Superior temporal gyrus (tissue), 1 donor: Measurements from ENCODE around the gene SCT.

ENCODE experiments used
- DNase-seq: peaks from one replicate; pipeline ENCODE4 v3.0.0-alpha.2; 2016; ENCODE audit errors: extremely low spot score

SCT gene

DNA sequence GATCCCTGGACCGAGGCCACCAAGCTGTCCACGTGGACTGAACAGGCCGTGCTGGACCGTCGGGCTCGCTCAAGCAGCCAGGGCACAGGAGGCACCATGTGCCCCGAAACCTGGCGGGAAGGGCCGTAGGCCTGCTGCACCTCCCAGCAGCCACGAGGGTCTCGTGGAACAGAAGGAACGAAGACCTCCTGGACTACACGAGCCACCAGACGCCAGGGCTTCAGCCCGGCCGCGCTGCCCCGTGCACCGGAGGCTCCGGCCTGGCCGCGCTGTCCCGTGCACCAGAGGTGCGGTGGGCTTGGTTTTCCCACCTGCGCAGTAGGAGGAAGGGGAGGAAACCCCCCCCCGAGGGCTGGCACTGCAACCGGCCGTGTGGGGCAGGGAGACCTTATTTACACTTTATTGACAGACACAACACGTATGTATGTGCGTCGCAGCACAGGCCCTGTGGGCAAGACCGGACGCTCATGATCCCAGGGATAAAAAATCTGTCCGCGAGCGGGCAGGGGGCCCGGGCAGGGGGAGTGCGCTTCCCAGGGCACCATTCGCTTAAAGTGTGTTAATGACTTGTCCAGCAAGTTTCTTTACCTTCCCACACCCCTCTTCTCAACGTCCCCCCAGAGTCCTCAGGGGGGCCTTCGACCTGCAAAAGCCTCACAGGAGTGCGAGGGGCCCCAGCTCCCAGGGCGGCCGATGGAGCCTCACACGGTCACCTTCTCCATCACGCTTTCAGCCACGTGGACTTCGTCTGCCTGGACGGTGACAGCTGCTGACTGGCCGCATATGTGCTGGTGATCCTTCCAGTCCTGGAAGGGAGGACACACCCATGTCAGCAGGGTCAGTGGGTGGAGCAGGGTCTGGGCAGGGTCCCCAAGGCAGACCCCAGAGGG, 17.1 kb upstream of the SCT start:
- DNase-seq, result no peak

DNA sequence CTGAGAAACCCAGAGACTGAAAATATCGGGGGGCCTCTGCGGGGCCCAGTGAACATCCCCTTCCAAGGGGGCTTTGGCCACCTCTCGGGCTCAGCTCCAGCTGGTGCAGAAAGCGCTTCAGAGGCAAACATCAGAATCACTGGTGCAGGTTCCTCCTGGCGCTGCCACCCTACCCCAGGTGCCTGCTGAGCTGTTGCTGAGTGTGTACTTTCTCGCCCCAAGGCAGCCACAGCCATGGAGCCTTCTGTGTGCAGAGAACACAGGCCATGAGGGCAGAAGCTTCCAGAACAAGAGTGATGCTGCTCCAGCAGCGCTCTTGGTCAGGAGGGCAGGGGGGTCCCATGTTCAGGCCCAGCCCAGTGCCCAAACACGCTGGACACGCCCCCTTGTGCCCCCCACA, 16.4 kb upstream of the SCT start:
- no peak for DNase-seq

DNA sequence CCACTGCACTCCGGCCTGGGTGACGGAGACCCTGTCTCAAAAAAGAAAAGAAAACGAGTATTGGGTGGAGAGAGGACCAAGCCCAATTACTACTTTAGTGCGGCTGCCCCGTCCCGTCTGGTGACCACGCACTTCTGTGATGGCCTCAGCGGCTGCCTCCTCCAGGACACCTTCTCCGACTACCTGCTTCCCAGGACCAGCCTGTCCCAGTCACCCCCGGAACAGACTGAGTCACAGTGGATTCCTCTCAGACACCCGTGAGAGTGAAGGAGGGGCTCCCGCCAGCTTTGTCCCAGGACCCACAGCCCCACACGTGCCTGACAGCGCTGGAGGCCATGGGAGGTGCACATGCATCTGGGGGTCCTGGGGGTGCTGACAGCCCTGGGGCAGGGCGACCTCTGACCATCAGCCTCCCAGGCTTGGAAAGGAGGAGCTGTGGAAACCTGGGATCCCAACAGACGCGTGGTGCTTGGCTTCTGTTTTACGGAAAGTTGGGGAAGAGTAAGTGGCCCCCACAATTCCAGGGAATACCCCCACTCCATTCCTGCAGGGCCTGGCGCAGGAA, 14.9 kb upstream of the SCT start:
- DNase-seq, result no peak

DNA sequence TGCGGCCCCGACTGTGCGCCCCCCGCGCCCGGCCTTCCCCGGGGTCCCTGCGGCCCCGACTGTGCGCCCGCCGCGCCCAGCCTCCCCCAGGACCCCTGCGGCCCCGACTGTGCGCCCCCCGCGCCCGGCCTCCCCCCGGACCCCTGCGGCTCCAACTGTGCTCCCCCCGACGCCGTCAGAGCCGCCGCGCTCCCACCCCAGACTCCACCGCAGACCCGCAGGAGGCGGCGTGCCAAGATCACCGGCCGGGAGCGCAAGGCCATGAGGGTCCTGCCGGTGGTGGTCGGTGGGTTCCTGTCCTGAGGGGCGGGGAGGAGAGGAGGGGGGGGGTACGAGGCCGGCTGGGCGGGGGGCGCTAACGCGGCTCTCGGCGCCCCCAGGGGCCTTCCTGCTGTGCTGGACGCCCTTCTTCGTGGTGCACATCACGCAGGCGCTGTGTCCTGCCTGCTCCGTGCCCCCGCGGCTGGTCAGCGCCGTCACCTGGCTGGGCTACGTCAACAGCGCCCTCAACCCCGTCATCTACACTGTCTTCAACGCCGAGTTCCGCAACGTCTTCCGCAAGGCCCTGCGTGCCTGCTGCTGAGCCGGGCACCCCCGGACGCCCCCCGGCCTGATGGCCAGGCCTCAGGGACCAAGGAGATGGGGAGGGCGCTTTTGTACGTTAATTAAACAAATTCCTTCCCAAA, 13.2 kb upstream of the SCT start:
- DNase-seq, result no peak

DNA sequence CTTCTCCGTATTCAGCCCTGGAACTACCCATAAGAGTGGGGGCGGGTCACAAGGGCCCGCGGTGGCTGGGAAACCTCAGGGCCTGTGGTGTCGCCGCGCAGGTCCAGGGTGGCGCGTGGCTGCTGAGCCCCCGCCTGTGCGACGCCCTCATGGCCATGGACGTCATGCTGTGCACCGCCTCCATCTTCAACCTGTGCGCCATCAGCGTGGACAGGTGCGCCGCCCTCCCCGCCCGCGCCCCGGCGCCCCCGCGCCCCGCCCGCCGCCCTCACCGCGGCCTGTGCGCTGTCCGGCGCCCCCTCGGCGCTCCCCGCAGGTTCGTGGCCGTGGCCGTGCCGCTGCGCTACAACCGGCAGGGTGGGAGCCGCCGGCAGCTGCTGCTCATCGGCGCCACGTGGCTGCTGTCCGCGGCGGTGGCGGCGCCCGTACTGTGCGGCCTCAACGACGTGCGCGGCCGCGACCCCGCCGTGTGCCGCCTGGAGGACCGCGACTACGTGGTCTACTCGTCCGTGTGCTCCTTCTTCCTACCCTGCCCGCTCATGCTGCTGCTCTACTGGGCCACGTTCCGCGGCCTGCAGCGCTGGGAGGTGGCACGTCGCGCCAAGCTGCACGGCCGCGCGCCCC, 12.5 kb upstream of the SCT start:
- no peak for DNase-seq

DNA sequence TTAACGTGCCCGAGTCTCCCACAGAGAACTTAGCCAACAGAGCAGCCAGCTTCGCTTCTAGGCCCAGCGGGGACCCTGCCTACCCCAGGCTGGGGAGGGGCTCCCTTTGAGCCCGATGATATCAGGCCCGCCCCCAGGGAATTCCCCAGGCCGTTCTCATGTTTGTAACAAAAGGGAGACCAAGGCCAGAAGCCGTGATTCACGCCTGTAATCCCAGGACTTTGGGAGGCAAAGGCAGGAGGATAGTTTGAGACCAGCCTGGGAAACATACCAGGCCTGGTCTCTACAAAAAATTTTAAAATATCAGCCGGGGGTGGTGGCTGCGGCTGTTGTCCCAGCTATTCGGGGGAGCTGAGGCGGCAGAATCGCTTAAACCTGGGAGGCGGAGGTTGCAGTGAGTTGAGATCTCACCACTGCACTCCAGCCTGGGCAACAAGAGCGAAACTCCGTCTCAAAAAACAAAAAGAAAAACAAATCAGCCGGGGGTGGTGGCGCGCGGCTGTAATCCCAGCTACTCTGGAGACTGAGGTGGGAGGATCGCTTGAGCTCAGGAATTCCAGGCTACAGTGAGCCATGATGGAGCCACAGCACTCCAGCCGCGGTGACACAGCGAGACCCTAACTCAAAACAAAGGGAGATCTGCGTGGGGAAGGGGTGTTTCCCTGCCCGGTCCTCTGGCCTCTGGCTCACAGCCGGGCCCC, 11.8 kb upstream of the SCT start:
- DNase-seq, result no peak

DNA sequence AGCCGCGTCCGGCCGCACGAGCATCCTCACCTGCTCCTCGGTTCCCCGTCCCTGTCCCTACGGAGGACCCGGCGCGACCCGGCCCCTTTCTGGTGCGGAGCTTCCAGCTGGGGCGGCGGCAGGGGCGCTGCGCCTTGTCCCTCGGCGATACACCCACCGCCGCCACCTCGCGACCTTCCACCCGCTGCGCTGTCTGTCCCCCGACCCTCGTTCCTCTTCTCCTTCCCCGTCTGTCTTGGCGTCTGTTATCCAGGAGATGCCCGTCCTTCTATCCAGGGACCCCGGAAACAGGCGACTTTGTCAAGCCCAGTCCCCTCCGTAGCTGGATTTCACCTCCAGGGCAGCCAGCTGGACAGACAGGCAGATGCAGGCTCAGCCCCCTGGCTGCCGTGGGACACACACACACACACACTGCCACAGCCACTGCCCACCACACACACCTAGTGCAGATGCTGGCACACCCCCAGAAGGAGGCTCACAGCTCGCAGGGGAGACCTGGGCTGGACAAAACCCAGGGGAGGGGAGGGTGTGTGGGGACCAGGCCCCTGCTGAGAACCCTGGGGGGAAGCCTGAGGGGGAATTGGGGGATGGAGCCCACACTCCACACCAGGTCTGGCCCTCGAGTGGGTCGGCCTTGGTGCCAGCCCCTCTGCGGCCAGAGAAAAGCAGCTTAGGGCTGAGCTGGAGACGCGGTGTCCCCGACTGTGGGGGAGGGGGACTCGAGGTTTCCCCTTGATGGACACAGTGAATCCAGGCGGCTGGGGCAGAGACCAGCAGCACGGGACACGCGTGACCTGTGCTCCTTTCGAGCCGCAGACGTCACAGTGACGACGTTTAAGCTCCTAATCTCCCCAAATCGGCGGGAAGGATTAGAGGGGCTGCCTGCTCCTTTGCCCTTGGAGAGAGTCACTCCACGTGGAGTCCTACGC, 10.9 kb upstream of the SCT start:
- DNase-seq, result no peak

DNA sequence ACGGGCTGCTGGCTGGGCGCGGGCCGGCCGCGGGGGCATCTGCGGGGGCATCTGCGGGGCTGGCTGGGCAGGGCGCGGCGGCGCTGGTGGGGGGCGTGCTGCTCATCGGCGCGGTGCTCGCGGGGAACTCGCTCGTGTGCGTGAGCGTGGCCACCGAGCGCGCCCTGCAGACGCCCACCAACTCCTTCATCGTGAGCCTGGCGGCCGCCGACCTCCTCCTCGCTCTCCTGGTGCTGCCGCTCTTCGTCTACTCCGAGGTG, 10.3 kb upstream of the SCT start:
- no peak for DNase-seq

DNA sequence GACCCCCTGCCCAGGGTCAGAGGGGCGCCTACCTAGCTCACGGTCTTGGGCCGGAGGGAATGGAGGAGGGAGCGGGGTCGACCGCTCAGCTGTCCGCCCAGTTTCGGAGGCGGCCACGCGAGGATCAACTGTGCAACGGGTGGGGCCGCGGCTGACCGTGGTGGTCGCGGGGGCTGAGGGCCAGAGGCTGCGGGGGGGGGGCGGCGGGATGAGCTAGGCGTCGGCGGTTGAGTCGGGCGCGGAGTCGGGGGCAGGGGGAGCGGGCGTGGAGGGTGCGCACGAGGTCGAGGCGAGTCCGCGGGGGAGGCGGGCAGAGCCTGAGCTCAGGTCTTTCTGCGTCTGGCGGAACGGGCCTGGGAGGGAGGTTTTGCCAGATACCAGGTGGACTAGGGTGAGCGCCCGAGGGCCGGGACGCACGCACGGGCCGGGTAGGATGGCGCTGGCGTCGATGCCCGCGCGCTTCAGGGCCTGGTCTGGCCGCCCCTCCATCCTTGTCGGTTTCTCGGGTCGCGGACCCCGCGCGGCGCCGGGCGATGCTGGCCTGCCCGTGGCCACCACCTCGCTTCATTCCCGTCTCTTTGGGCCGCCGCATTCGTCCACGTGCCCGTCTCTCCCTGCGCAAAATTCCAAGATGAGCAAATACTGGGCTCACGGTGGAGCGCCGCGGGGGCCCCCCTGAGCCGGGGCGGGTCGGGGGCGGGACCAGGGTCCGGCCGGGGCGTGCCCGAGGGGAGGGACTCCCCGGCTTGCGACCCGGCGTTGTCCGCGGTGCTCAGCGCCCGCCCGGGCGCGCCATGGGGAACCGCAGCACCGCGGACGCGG, 9.7 kb upstream of the SCT start, which contains the start of gene DRD4:
DRD4 (plus strand) TSS at position 759 of the 822 bp plus-strand sequence; CDS start at position 795, 36 bp downstream.
- no peak for DNase-seq

DNA sequence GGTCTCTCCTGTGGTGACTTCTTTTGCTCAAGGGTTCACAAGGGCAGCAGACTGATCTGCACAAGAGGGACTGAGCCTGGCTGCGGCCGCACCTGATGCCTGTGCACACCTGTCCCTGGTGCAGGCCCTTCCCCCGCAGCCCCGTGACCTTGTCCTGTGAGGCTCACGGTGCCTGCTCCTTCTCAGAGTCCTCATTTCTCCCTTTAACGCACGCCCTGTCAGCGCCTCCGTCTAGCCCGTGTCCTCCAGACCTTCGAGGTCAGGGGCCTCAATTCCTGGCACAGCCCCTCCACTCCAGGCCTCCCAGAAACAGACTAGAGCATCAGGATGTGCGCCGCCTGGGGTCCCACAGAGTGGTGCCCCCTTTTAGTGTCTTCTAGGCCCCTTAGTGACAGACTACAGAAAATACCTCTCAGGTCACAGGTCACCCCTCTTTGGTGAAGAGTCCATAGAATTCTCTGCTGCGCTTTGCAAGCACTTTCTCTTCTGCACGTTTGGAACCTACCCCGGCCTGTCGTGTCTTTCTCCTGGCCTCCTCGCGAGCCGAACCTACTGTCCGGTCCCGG, 9.0 kb upstream of the SCT start:
- no peak for DNase-seq

DNA sequence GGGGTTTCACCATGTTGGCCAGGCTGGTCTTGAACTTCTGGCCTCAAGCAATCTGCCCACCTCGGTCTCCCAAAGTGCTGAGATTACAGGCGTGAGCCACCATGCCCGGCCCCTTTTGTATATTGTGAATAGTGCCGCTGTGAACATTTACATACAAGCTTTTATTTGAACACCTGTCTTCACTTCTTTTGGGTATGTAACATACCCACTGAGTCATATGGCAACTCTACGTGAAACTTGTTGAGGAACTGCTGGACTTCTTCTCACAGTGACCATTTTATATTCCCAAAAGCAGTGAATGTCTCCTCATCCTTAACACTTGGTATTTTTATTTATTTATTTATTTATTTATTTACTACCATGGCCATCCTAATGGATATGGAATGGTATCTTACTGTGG, 3.9 kb upstream of the SCT start:
- DNase-seq, result no peak

DNA sequence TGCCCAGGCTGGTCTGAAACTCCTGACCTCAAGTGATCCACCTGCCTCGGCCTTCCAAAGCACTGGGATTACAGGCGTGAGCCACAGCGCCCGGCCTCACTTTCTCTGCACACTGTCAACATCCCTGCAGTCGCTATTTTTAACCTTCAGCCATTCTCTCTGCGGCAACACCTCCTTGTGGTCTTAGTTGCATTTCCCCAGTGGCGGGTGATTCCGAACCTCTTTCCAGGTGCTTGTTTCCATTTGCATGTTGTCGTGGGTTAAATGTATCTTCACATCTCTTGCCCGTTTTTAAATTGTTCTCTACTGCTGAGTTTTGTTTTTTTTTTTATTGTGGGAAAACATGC, 2.2 kb upstream of the SCT start:
- no peak for DNase-seq

DNA sequence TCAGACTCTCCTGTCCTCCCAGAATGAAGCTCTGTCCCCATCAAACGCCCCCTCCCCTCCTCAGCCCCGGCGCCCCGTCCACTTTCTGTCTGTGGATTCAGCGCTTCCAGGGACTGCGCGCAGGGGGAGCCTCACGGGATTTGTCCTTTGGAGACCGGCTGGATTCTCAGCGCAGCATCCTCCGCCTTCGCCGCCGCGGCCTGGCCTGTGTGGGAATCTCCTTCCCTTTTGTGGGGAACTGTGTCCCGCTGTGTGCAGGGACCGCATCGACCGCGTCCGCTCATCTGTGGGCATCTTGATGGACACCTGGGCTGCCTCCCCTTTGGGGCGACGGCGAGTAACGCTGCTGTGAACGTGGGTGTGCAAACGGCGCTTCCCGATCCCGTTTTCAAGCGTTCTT, 1.1 kb upstream of the SCT start:
- DNase-seq, result no peak

DNA sequence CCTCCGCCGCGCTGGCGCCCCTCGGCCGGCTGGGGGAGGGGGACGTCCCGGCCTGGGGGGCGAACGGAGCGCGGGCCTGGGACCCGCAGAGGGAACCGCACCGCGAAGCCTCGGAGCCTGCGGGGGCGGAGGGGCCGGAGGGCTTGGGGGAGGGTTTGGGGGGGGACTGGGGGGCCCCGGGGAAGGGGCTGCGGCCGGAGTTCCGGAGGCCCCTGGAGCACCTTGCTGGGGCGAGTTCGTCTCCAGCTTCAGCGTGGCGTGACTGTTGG, 261 bp upstream of the SCT start:
- DNase-seq, result no peak

DNA sequence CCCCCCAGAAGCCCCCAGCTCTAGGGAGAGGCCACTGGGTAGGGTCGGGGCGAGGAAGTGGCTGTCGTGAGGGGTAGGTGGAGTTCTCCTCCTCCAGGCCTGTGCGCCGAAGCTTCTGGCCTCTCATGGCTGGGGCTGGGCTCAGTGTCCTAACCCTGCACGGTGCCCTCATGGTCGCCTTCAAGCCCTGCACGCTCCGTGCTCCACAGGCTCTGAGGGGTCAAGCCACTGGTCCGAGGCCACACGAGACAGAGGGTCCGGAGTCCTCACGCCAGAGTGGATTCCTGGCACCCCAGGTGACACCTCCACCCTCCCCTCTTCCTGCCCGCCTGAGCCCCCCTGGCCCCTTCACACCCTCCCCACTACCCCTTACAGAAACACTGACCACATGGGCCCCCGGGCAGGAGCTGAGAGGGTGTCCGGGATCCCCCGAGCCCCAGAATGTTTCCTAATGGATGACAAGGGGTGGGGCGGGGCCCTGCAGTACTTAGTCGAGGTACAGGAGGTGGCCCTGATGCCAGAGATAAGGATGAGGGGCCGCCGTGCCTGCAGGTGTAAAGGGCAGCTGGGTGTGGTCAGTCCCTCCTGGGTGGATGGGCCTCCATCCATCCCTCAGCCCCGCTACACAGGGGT, 1.2 kb downstream of the SCT start:
- no peak for DNase-seq

DNA sequence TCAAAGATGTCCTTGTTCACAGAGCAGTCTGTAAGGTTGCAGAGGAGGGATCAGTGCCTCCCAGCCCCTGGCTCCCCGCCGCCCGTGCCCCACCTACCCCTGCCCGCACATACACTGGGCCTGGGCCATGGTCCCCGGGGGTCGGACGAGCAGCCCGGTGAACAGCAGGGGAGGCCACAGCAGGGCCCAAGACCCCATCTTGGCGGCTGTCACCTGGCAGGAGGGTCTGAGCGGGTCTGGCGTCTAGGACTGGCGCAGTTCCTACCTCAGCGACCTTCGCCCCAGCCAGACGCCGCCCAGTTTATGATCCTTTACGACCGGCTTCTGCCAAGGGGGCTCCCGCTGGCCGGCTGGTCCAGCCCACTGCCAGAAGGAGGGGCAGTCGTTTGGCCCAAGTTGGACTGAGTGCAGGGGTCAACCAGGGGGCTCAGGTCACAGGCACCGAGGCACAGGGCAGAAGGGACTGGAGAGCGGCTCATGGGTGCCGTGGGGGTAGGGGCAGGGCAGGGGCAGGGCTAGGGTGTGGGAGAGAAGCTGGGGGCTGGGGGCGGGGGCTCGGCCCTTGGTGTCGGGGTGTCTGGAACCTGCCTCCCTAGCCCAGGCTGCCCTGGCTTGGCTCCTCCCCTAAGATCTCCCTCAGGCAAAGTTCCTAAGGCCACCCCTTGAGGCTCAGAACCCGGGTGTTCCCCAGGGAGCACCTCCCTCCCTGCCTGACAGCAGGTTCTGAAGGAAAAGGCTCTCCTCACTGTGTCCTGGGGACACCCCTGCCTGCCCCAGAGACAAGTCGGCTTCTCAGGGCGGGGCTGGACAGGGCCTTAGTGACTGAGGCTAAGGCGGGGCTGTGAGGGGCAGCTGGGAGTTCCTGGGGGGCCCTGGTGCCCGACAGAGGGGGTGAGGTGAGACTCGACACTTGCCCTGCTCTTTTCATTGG, 2.0 kb downstream of the SCT start, which contains the start of gene CDHR5:
CDHR5 (minus strand) TSS at position 251 of the 931 bp plus-strand sequence; CDS start at position 198, 53 bp downstream.
- DNase-seq, result no peak

DNA sequence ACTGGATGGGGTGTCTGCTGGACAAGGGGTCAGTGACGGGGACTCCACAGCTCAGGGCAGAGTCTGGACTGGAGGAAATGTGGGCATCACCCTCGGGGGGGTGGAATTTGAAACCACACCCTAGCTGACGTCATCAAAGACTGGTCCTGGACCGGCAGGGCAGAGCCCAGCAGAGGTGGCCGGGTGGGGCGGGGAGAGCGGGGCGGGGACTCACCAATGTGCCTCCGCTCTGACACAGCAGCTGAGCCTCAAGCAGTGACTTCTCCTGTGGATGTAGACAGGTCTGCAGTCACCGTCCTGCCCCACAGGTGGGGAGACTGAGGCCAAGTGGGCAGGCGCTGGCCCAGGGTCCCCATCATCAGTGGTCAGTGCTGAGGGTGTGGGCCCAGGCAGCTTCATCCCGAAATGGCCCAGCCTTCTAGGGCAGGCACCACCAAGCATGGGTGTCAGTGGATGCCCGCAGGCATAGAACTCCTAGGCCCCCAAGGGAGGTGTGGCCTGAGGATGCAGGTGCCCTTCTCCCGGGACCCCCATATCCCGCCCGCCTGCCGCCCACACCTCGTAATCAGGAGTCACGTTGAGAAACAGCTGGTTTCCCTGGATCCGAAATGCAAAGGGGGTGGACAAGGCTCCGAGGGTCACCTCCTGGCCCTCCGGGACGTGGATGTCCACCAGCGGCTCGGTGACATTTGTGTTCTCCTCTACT, 2.8 kb downstream of the SCT start:
- DNase-seq, result no peak
